CD4-positive, alpha-beta T cell treated with Interferon alpha-2 for 1 hour (primary cell): ENCODE data around the gene KDM5C.

Experiments used
- DNase-seq, 2 donors: peaks; one replicate each; pipeline ENCODE4 v3.0.0-alpha.2; 2020 to 2022

KDM5C gene

DNA sequence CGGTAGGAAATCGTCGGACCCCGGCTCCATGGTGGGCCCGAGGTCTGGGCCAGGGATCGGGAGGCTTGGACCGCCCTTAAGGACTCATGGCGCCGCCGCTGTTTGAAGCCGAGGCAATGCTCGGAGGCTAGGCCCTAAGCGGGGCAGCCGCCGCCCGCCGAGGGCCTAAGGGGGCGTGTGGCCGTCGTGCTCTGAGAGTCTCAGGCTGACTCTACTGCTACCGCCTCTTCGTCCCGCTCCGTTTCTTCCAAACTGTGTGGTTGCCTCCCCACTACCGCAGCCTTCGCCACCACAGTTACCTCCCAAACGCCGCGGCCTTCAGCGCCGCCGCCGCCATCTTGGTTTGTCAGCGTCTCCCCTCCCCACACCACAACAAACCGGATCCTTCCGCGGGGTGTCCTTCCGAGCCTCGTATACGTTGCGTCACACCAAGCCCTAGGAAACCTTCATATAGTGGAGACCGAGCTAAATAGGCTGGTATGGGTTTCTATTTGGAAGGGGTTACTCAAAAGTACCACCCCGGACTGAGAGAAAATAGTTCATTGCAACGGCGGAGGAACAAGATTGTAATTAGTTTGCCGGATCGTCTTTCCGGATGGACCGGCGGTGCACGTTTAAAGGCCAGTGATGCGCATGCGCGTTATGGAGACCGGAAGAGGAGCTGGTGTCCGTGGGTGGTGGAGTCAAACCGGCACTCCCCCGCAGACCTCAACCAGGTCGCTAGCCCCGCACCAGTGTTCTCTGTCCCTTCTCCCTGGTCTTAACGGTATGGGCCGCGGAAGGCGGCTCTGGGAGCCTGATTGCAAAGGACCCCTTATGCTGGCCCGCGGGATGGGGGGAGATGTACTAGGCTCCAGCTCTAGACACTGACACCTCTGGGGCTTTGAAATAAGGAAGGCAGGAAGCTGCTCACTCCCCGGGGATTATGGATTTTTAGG, at the start of gene KDM5C:
Gene KDM5C, minus strand, starts transcription at position 348 of the 938 bp plus-strand sequence. Its CDS starts 318 bp downstream, at position 30.
- peak; percentile 91 to 94 for DNase-seq

- DNase-seq: no peak
These were observed 47.9 kb upstream of the KDM5C start for GRCh38 chrX:53272808-53273337.

GRCh38 chrX:53269536-53270107, 44.6 kb upstream of the KDM5C start:
- DNase-seq: no peak

- no peak for DNase-seq
These were observed 43.2 kb upstream of the KDM5C start for GRCh38 chrX:53268173-53268572.

GRCh38 chrX:53266914-53267313, 41.9 kb upstream of the KDM5C start:
- DNase-seq: no peak

GRCh38 chrX:53265771-53266574, 41.0 kb upstream of the KDM5C start:
- DNase-seq: no peak

DNA sequence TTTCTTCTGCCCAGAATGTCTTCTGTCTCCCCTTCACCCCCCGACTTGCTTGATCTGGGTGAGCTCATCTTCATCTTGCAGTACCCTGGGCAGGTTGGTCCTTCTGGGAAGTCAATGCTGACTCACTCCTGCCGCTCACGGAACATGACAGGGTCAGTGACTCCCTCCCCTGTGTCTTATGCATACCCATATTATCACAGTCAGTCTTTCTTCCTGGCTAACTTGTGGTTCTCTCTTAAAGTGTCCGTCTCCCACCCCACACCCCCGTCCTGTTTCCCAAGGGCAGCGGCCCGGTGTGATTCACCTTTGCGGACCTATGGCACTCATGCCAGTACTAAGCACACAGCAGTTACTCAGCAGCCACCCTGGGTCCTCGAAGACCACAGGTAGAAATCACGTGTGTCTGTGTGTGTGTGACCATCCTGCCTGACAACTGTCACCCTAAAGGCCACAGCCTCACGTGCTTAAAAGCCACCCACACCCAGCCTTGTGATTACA, 38.6 kb upstream of the KDM5C start:
- DNase-seq: peak in 1 of 2 donors; percentile 19

- peak in 1 of 2 donors; percentile 35 for DNase-seq
These were observed 37.9 kb upstream of the KDM5C start for GRCh38 chrX:53262918-53263394.

DNA sequence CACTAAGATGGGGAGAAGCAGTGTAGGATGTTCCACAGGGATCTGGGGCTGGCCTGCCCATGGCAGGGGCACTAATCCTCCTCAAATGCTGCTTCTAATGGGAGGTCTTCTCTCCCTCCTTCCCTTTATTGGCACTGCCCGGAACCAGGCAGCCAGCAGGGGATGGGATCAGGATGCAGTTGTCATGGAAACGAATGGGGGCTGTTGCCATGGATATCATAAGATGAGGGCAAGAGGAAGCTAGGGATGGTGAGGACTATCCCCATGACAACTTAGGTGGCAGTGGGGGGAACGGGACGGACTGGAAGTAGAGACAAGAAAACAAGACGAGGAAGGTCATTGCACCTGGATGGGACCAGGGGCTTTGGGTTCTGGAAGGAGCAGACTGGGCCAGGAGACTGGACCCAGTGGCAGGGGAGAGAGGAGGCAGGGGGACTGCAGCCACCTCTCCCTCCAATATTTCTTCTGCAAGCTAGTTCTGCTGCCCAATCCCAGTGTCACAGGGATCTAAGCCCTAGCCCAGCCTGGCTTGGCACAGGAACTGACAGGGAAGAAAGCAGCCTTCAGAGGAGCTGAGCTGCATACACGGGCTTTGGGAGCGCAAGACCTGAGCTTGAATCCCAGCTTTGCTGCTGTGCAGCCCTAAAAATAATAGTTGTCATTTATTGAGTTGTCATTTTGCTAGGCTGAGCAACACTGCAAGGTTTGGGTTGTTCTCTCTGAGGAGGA, 37.3 kb upstream of the KDM5C start:
- no peak for DNase-seq

DNA sequence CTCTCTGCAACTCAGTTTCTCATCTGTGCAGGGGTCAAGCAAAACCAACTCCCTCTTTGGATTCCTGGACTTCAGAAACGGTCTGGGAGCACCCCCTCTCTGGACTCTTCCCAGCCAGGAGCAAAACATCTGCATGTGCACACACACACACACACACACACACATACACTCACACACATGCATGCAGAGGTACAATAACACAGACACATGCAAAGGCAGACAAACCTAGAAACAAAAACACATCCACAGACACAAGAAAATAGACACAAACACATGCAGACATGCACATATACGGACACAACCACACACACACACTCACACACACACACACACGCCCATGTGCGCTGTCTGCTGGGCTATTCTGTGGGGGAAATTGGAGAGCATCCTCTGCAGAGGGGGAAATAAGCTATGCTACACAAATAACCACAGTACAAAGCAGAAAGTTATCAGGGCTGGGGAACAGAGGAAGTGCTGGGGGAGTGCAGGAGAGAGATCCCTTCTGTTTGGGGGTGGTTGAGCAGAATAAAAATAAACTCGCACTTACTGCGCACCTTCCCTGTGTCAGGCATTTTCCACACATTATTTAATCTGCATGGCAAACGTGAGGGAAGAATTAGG, 36.5 kb upstream of the KDM5C start:
- no peak for DNase-seq

DNA sequence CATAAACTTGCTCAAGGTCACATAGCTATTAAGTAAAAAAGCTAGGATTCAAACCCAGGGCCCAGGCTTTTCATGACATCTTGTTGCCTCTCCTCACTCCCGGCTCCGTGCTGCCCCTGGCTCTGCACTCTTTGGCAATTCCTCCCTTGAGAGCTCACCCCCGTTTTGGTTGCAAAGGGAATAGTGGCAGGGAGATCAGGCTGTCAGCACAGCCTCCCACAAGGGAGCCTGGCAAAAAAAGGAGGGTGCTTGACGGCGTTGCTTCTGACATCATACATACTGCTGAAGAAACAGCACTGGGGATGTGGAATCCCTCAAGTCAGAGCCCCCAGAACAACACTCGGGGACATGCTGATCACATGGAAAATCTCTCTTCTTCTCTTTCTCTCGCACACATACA, 35.8 kb upstream of the KDM5C start:
- DNase-seq: no peak

DNA sequence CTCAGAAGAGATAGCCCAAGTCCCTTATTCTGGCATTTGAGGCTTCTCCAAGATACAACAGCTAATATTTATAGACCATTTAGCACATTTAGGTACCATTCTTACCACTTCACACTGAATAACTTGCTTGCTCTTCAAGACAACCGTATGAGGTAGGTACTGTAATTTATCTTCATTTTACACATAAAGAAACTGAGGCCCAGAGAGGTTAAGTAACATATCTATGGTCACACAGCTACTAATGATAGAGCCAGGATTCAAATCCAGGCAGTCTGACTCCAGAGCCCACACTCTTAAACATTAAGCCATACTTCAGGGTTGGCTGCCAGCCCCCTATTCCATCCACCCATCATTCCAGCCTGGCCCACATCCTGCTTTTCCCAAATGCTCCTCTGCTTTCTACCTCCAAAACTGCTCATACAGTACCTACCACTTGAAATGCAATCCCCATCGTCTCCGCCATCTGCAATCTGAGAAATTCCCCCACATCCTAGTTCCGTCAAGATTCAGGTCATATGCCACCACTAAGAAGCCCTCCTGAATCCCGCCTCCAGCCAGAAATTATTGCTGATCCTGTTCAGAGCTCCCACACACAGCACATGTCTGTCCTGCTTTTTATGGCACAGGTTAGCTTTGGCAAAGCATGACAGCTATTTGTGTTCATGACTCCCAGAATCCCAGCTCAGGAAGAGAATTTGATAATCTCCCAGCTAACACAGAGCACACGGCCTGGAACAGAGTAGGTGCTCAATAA, 32.8 kb upstream of the KDM5C start:
- no peak for DNase-seq

DNA sequence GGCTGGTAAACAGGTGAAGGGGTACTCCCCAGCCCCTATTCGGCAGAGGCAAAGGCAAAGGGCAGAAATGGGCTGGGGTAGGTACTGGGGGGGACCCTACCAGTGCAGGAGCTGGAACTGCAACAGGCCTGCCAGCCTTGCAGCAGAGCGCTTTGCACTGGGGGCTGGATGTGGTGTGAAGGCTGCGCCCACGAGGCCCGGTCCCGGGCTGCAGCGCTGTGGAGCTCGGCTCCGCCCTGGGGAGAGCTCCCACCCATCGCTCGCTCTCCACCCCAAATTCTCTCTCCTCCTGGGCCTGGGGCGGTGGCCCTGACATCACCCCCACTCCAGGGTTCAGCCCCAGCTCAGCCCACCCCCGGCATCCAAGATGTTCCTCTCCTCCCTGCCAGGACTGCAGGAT, 32.2 kb upstream of the KDM5C start:
- DNase-seq: no peak

DNA sequence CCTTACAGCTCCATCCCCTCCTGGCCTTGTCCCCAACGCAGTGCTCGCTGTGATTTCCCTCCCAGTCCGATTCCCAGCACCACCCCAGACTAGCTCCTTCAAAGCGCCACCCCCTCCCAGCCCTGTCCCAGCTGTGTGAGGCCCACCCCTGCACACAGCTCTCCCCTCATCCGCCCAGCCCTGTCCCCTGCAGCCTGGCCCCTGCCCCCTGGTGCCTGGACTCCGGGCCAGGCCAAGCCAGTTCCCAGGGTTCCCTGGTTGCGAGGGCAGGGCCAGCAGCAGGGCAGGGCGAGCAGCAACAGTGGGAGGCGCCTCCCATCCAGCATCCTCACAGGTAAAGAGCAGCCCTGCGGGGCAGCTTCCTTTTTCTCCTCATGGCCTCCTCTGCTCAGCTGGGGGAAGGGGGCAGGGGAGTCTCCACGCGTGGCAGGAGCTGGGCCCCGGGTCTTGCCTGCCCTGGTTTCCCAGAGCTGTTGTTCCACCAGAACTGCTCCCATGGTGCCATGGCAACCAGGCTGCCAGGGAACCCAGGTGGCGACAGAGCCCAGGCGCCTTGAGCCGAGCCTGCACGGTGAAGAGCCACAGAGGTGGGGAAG, 31.5 kb upstream of the KDM5C start:
- no peak for DNase-seq

DNA sequence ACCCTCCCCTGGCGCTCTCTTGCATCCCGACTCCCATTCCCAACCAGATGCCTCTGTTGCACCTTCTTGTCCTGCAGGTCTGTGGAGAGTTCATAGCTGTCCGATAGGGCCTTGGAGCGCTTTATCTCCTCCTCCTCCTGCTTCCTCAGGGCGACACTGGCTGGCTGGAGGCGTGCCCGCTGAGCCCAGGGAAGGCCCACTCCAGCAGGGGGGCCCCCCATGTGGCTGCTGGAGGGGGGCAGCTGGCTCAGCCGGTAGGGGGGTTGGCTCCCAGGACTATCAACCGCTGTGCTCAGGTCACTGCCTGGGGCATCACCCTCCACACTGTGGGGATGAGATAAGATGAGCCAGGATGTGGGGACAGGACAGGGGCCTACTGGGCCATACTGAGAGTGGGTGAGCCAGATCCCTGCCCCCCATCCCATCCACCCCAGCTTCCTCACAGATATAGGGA, 30.8 kb upstream of the KDM5C start:
- no peak for DNase-seq

GRCh38 chrX:53254570-53255461, 29.8 kb upstream of the KDM5C start:
- no peak for DNase-seq

- no peak for DNase-seq
These were observed 28.4 kb upstream of the KDM5C start for GRCh38 chrX:53253293-53254020.

DNA sequence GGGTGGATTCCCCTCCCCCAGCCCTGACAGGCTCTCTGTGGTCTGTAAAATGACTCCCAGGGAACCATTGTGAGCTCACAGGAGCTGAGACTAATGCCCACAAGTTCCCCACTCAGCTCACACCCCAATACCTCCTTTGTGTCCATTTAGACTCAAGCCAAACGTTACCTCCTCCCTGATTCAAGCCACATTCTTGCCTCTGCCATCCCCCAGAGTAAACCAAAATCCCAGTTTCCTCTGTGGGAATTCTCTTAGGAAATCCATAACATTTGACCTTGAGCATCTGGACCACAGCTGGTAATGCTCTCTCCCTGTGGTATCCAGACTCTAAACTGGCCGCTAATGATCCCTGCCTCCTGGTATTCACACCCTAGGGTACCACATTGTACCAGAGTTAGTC, 26.3 kb upstream of the KDM5C start:
- DNase-seq: no peak

GRCh38 chrX:53250556-53250955, 25.5 kb upstream of the KDM5C start:
- DNase-seq: no peak
